ENCODE data around the gene NDUFS7. TPM values are rescaled to one million over a fixed set of nuclear protein-coding genes. Genes with fewer than 3 reads are reported as not detected.
A peak's percentile ranks its signal among the peaks of the same experiment; 100 is the strongest.

Gene NDUFS7
- total RNA-seq, 2 experiments from 2014 or later: 132 to 147 TPM

DNA sequence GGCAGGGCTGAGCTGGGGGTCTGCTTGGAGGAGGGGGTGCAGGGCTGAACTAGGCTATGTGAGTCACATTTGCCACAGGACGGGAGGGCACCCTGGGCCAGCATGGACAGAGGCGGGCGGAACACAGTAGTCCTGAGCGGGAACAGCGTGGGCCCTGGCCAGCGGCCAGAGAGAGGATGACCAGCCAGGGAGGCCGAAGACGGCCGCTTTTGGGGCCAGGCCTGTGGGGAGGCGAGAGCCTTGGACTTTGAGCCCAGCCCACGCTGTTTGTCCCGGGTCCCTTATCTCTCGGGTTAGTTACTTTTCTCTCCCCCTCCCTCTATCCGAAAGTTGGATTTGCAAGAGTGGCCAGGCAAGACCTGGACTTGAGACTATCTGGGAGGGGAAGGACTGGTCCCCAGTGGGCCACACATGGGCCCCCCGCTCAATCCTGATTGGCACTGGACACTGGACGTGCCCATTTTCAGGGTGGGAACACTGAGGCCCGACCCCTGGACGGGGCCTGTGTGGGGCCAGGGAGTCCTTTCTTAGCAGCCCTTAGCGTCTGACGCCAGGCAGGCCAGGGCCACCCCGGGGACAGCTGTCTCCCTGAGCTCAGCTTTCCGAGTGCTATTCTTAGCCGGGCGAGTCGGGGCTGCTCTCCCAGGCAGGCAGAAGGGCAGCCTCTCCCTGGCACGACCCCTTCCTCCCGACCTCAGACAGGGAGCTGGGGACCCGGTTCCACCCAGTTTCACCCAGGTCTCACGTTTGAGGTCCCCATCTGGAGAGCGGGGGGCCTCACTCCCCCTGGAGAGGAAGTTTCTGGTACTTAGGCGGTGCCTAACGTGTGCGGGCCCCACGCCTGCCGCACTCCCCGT, 16.8 kb downstream of the NDUFS7 start:
- H3K36me3 ChIP-seq (ENCODE audit: insufficient read depth, low read length): peaks cover 19% of the 10 kb centered on the region; the same call in 1 of the 2 replicates
- H3K79me2 ChIP-seq (ENCODE audit: insufficient read depth, low read depth, low read length): no peaks in the 10 kb centered on the region
- peak overlapping the region; percentile 71 for H3K4me3 ChIP-seq (ENCODE audit: low read depth, low read length, poor library complexity, severe bottlenecking)
- intact Hi-C loops (cut with micrococcal nuclease; ENCODE audit: unreplicated experiment): no loop called here
- TF ChIP-seq EZH2phosphoT487 (IDR thresholded peaks at IDR 0.05; ENCODE audit: borderline replicate concordance, low read depth, low read length): no peak
- TF ChIP-seq, protein P1, sequence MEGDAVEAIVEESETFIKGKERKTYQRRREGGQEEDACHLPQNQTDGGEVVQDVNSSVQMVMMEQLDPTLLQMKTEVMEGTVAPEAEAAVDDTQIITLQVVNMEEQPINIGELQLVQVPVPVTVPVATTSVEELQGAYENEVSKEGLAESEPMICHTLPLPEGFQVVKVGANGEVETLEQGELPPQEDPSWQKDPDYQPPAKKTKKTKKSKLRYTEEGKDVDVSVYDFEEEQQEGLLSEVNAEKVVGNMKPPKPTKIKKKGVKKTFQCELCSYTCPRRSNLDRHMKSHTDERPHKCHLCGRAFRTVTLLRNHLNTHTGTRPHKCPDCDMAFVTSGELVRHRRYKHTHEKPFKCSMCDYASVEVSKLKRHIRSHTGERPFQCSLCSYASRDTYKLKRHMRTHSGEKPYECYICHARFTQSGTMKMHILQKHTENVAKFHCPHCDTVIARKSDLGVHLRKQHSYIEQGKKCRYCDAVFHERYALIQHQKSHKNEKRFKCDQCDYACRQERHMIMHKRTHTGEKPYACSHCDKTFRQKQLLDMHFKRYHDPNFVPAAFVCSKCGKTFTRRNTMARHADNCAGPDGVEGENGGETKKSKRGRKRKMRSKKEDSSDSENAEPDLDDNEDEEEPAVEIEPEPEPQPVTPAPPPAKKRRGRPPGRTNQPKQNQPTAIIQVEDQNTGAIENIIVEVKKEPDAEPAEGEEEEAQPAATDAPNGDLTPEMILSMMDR (conservative IDR thresholded peaks at IDR 0.05; ENCODE audit: low read length): no peak
- H3K4me2 ChIP-seq (ENCODE audit: low read length): peak overlapping the region; percentile 78
- no TSS peak for BruUV-seq (replicated peaks)
- H2AFZ ChIP-seq (ENCODE audit: low read length): no peak overlapping the region
- DNase-seq (ENCODE audit: low spot score): no peak
- CTCF ChIA-PET (ENCODE audit: unreplicated experiment): no interaction called here
- POLR2A ChIA-PET: interaction anchor here (0.5 kb wide), 1 partner anchor 1077 kb away, joined by 15 read pairs; no protein-coding TSS in a partner anchor
- no peak overlapping the region for H3K27ac ChIP-seq (ENCODE audit: low read depth, low read length, poor library complexity, severe bottlenecking)
- no peaks in the 10 kb centered on the region for H4K20me1 ChIP-seq (ENCODE audit: insufficient read depth, low read length)
- no peaks in the 10 kb centered on the region for H3K9me3 ChIP-seq (ENCODE audit: low read length)
- H3K4me1 ChIP-seq (ENCODE audit: insufficient read depth, low read length, poor library complexity, severe bottlenecking): peaks cover 9% of the 10 kb centered on the region
- no peaks in the 10 kb centered on the region for H3K9me2 ChIP-seq (ENCODE audit: insufficient read depth, low read length)

DNA sequence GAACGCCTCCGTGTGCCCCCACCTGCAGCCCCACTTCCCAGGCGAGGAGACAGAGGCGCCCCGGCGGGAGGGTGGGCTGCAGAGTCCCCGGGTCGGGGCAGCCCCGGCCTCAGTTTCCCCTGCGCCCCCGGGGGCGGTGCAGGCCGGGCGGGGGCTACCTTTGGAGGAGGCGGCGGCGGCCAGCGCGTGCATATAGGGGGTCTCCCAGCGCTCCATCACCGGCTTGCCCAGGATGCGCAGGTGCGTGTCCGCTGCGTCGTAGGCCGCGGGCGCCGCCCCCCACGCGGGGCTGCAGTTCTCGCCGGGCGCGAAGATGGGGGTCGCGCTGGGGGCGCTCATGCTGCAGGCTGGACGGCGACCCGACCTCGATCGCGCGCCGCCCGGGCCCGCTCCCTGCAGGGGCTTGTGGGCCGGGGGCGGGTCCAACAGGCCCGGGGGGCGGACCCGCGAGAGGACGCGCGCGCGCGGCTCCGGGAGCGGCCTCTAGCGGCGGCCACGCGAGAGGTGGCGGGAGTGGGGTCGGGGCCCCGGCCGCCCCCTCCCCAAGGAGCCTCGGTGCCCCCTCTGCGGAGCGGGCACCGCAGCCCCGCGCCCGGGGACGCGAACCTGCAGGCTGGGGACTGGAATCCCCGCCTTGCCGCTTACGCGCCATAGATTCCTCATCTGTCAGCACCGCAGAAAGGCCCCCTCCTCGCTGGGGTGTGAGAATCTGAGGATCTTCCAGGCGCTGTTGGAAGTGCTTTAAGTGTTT, 17.6 kb downstream of the NDUFS7 start, which contains the start of gene GAMT:
Gene GAMT, minus strand, starts transcription at position 405 of the 751 bp plus-strand sequence. Its CDS starts 66 bp downstream, at position 339.
- Histone ChIP-seq H4K20me1 (ENCODE audit: insufficient read depth, low read length) (no peaks in the 10 kb centered on the region), H2AFZ (ENCODE audit: low read length) (no peak within 1 kb of the TSS; the same call in 1 of the 2 replicates), H3K4me1 (ENCODE audit: insufficient read depth, low read length, poor library complexity, severe bottlenecking) (peaks cover 12% of the 10 kb centered on the region), H3K27ac (ENCODE audit: low read depth, low read length, poor library complexity, severe bottlenecking) (no peak within 1 kb of the TSS), H3K79me2 (ENCODE audit: insufficient read depth, low read depth, low read length) (no peaks in the 10 kb centered on the region), H3K36me3 (ENCODE audit: insufficient read depth, low read length) (0 out of 2 replicates have a peak, but pooled peaks cover 14% of the 10 kb centered on the region), H3K9me2 (ENCODE audit: insufficient read depth, low read length) (no peaks in the 10 kb centered on the region), H3K4me2 (ENCODE audit: low read length) (peak within 1 kb of the TSS; percentile 78), H3K4me3 (ENCODE audit: low read depth, low read length, poor library complexity, severe bottlenecking) (peak within 1 kb of the TSS; percentile 71), H3K9me3 (ENCODE audit: low read length) (no peaks in the 10 kb centered on the region)
- POLR2A ChIA-PET: no interaction called here
- CTCF ChIA-PET (ENCODE audit: unreplicated experiment): no interaction called here
- DNase-seq (ENCODE audit: low spot score): peak; percentile 62
- no TSS peak for BruUV-seq (replicated peaks)
- intact Hi-C loops (cut with micrococcal nuclease; ENCODE audit: unreplicated experiment): no loop called here
- TF ChIP-seq, protein P1 (conservative IDR thresholded peaks at IDR 0.05; ENCODE audit: low read length): peak; percentile 69
- no peak for TF ChIP-seq EZH2phosphoT487 (IDR thresholded peaks at IDR 0.05; ENCODE audit: borderline replicate concordance, low read depth, low read length)
